MM.1S (cell line): Measurements from ENCODE around the gene EMILIN1.

Source experiments
- DNase-seq: peaks from one replicate; pipeline ENCODE4 v3.0.0-alpha.2; 2015
- H2AFZ ChIP-seq: fragments of 300-600 bp; sonication (generic); 2 replicates; pipeline ENCODE4 v1.6.0; 2016; ENCODE audit warnings: antibody characterized with exemption, low read length
- H3F3A ChIP-seq: fragments of 300-600 bp; sonication (generic); 2 replicates; pipeline ENCODE4 v1.6.1; 2016; ENCODE audit warnings: mild to moderate bottlenecking, antibody characterized with exemption, low read length, moderate library complexity, mixed read lengths; ENCODE audit not compliant: insufficient read depth
- H3K27ac ChIP-seq: fragments of 300-600 bp; sonication (generic); 2 replicates; pipeline ENCODE4 v1.5.1; 2016; ENCODE audit warnings: mild to moderate bottlenecking, low read length
- H3K27me3 ChIP-seq: fragments of 300-600 bp; sonication (generic); replicated peaks from 2 replicates; pipeline ENCODE4 v1.6.0; 2016; ENCODE audit warnings: low read length; ENCODE audit not compliant: insufficient read depth
- H3K36me3 ChIP-seq: fragments of 300-600 bp; sonication (generic); replicated peaks from 2 replicates; pipeline ENCODE4 v1.6.1; 2016; ENCODE audit warnings: mild to moderate bottlenecking, low read length, mixed read lengths; ENCODE audit not compliant: insufficient read depth
- H3K4me1 ChIP-seq: fragments of 300-600 bp; sonication (generic); 2 replicates; pipeline ENCODE4 v1.6.1; 2016; ENCODE audit warnings: low read length, mixed read lengths
- H3K4me2 ChIP-seq: fragments of 300-600 bp; sonication (generic); 2 replicates; pipeline ENCODE4 v1.6.0; 2016; ENCODE audit warnings: low read depth, low read length
- H3K4me3 ChIP-seq: fragments of 300-600 bp; sonication (generic); 2 replicates; pipeline ENCODE4 v1.5.1; 2016; ENCODE audit warnings: low read length, mixed read lengths
- H3K79me2 ChIP-seq: fragments of 300-600 bp; sonication (generic); 2 replicates; pipeline ENCODE4 v1.6.1; 2016; ENCODE audit warnings: mixed run types, low read length, mixed read lengths
- H3K9ac ChIP-seq: fragments of 300-600 bp; sonication (generic); 2 replicates; pipeline ENCODE4 v1.6.1; 2016; ENCODE audit warnings: low read length, mixed read lengths
- H3K9me2 ChIP-seq: fragments of 300-600 bp; sonication (generic); replicated peaks from 2 replicates; pipeline ENCODE4 v1.6.1; 2016; ENCODE audit warnings: mild to moderate bottlenecking, low read length, mixed read lengths; ENCODE audit not compliant: insufficient read depth
- H3K9me3 ChIP-seq: fragments of 300-600 bp; sonication (generic); replicated peaks from 2 replicates; pipeline ENCODE4 v1.6.1; 2016; ENCODE audit warnings: mild to moderate bottlenecking, low read length, mixed read lengths; ENCODE audit not compliant: insufficient read depth
- H4K20me1 ChIP-seq: fragments of 300-600 bp; sonication (generic); 2 replicates; pipeline ENCODE4 v1.6.1; 2016; ENCODE audit warnings: mild to moderate bottlenecking, low read length, moderate library complexity, mixed read lengths; ENCODE audit not compliant: insufficient read depth
- EZH2 ChIP-seq: fragments of 300-600 bp; sonication (generic); optimal IDR thresholded peaks from 2 replicates; pipeline ENCODE3; 2017; ENCODE audit warnings: low read depth, mild to moderate bottlenecking, antibody characterized with exemption, low read length, mixed read lengths
- EZH2phosphoT487 ChIP-seq: fragments of 300-600 bp; sonication (generic); IDR thresholded peaks from 2 replicates; pipeline ENCODE4 v1.6.1; 2018; ENCODE audit warnings: antibody characterized with exemption, low read length
- TF ChIP-seq, protein P1 (sequence below): fragments of 300-600 bp; sonication (generic); IDR thresholded peaks from 2 replicates; pipeline ENCODE4 v1.5.1; 2016; ENCODE audit warnings: antibody characterized with exemption, low read length, mixed read lengths

The EMILIN1 gene

GRCh38 chr2:27060323-27060722, 18.1 kb upstream of the EMILIN1 start:
- no peaks in the 10 kb centered on the region for H3K9me2 ChIP-seq
- H3K4me2 ChIP-seq: no peak overlapping the region
- H3K4me3 ChIP-seq: no peak overlapping the region
- H3F3A ChIP-seq: peaks cover under 1% of the 10 kb centered on the region; the same call in 1 of the 2 replicates
- H3K36me3 ChIP-seq: no peaks in the 10 kb centered on the region
- H3K79me2 ChIP-seq: no peaks in the 10 kb centered on the region
- no peaks in the 10 kb centered on the region for H4K20me1 ChIP-seq
- no peaks in the 10 kb centered on the region for H3K4me1 ChIP-seq
- DNase-seq: no peak
- H3K9ac ChIP-seq: no peak overlapping the region
- no peaks in the 10 kb centered on the region for H3K27me3 ChIP-seq
- TF ChIP-seq EZH2phosphoT487 (no peak), EZH2 (no peak)
- TF ChIP-seq, protein P1, sequence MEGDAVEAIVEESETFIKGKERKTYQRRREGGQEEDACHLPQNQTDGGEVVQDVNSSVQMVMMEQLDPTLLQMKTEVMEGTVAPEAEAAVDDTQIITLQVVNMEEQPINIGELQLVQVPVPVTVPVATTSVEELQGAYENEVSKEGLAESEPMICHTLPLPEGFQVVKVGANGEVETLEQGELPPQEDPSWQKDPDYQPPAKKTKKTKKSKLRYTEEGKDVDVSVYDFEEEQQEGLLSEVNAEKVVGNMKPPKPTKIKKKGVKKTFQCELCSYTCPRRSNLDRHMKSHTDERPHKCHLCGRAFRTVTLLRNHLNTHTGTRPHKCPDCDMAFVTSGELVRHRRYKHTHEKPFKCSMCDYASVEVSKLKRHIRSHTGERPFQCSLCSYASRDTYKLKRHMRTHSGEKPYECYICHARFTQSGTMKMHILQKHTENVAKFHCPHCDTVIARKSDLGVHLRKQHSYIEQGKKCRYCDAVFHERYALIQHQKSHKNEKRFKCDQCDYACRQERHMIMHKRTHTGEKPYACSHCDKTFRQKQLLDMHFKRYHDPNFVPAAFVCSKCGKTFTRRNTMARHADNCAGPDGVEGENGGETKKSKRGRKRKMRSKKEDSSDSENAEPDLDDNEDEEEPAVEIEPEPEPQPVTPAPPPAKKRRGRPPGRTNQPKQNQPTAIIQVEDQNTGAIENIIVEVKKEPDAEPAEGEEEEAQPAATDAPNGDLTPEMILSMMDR: no peak
- no peak overlapping the region for H3K27ac ChIP-seq
- no peaks in the 10 kb centered on the region for H3K9me3 ChIP-seq
- no peak overlapping the region for H2AFZ ChIP-seq

- Histone ChIP-seq H3K9me2 (no peaks in the 10 kb centered on the region), H3K9ac (no peak overlapping the region), H4K20me1 (no peaks in the 10 kb centered on the region), H3K79me2 (peaks cover 20% of the 10 kb centered on the region), H3K27ac (no peak overlapping the region), H3K27me3 (no peaks in the 10 kb centered on the region), H3K4me1 (peaks cover 4% of the 10 kb centered on the region; the same call in 1 of the 2 replicates), H2AFZ (no peak overlapping the region), H3K4me2 (no peak overlapping the region), H3F3A (peaks cover 5% of the 10 kb centered on the region; the same call in 1 of the 2 replicates), H3K4me3 (no peak overlapping the region), H3K36me3 (no peaks in the 10 kb centered on the region), H3K9me3 (no peaks in the 10 kb centered on the region)
- no peak for DNase-seq
- TF ChIP-seq, protein P1: no peak
- no peak for TF ChIP-seq EZH2phosphoT487
- TF ChIP-seq EZH2: no peak
Measured at GRCh38 chr2:27065128-27065527, 13.3 kb upstream of the EMILIN1 start.

DNA sequence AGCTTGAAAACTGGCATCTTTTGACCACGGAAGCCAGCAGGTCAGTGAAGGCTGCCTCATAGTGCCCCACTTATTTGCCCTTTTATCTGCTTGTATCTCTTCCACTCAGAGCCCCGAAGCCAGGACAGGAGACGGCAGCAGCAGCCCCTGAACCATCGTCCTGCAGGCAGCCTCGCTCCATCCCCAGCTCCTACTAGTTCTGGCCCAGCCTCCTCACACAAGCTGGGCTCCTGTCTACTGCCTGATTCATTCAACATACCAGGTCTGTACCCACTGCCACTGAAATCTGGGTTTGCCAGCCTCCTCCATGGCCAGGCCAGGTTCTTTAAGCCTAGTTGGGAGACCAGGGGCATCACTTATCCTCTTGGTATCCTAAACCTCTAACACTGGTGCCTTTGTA, 11.0 kb upstream of the EMILIN1 start:
- no peak overlapping the region for H3K9ac ChIP-seq
- H3K4me1 ChIP-seq: peaks cover 14% of the 10 kb centered on the region
- H2AFZ ChIP-seq: no peak overlapping the region
- H3F3A ChIP-seq: peaks cover 9% of the 10 kb centered on the region; the same call in 1 of the 2 replicates
- H3K27me3 ChIP-seq: no peaks in the 10 kb centered on the region
- H3K4me2 ChIP-seq: no peak overlapping the region
- no peak for DNase-seq
- no peak overlapping the region for H3K27ac ChIP-seq
- TF ChIP-seq, protein P1: no peak
- no peak for TF ChIP-seq EZH2
- TF ChIP-seq EZH2phosphoT487: no peak
- no peaks in the 10 kb centered on the region for H3K9me2 ChIP-seq
- H3K9me3 ChIP-seq: no peaks in the 10 kb centered on the region
- H3K79me2 ChIP-seq: peaks cover 33% of the 10 kb centered on the region
- no peak overlapping the region for H3K4me3 ChIP-seq
- no peaks in the 10 kb centered on the region for H3K36me3 ChIP-seq
- H4K20me1 ChIP-seq: no peaks in the 10 kb centered on the region
